MM.1S (cell line): ENCODE measurements around the gene AP1B1.

Experiments
- DNase-seq: peaks from one replicate; pipeline ENCODE4 v3.0.0-alpha.2; 2015
- H2AFZ ChIP-seq: fragments of 300-600 bp; sonication (generic); 2 replicates; pipeline ENCODE4 v1.6.0; 2016; ENCODE audit warnings: antibody characterized with exemption, low read length
- H3F3A ChIP-seq: fragments of 300-600 bp; sonication (generic); 2 replicates; pipeline ENCODE4 v1.6.1; 2016; ENCODE audit warnings: mild to moderate bottlenecking, antibody characterized with exemption, low read length, moderate library complexity, mixed read lengths; ENCODE audit not compliant: insufficient read depth
- H3K27ac ChIP-seq: fragments of 300-600 bp; sonication (generic); 2 replicates; pipeline ENCODE4 v1.5.1; 2016; ENCODE audit warnings: mild to moderate bottlenecking, low read length
- H3K27me3 ChIP-seq: fragments of 300-600 bp; sonication (generic); replicated peaks from 2 replicates; pipeline ENCODE4 v1.6.0; 2016; ENCODE audit warnings: low read length; ENCODE audit not compliant: insufficient read depth
- H3K36me3 ChIP-seq: fragments of 300-600 bp; sonication (generic); replicated peaks from 2 replicates; pipeline ENCODE4 v1.6.1; 2016; ENCODE audit warnings: mild to moderate bottlenecking, low read length, mixed read lengths; ENCODE audit not compliant: insufficient read depth
- H3K4me1 ChIP-seq: fragments of 300-600 bp; sonication (generic); 2 replicates; pipeline ENCODE4 v1.6.1; 2016; ENCODE audit warnings: low read length, mixed read lengths
- H3K4me2 ChIP-seq: fragments of 300-600 bp; sonication (generic); 2 replicates; pipeline ENCODE4 v1.6.0; 2016; ENCODE audit warnings: low read depth, low read length
- H3K4me3 ChIP-seq: fragments of 300-600 bp; sonication (generic); 2 replicates; pipeline ENCODE4 v1.5.1; 2016; ENCODE audit warnings: low read length, mixed read lengths
- H3K79me2 ChIP-seq: fragments of 300-600 bp; sonication (generic); 2 replicates; pipeline ENCODE4 v1.6.1; 2016; ENCODE audit warnings: mixed run types, low read length, mixed read lengths
- H3K9ac ChIP-seq: fragments of 300-600 bp; sonication (generic); 2 replicates; pipeline ENCODE4 v1.6.1; 2016; ENCODE audit warnings: low read length, mixed read lengths
- H3K9me2 ChIP-seq: fragments of 300-600 bp; sonication (generic); replicated peaks from 2 replicates; pipeline ENCODE4 v1.6.1; 2016; ENCODE audit warnings: mild to moderate bottlenecking, low read length, mixed read lengths; ENCODE audit not compliant: insufficient read depth
- H3K9me3 ChIP-seq: fragments of 300-600 bp; sonication (generic); replicated peaks from 2 replicates; pipeline ENCODE4 v1.6.1; 2016; ENCODE audit warnings: mild to moderate bottlenecking, low read length, mixed read lengths; ENCODE audit not compliant: insufficient read depth
- H4K20me1 ChIP-seq: fragments of 300-600 bp; sonication (generic); 2 replicates; pipeline ENCODE4 v1.6.1; 2016; ENCODE audit warnings: mild to moderate bottlenecking, low read length, moderate library complexity, mixed read lengths; ENCODE audit not compliant: insufficient read depth
- EZH2 ChIP-seq: fragments of 300-600 bp; sonication (generic); optimal IDR thresholded peaks from 2 replicates; pipeline ENCODE3; 2017; ENCODE audit warnings: low read depth, mild to moderate bottlenecking, antibody characterized with exemption, low read length, mixed read lengths
- EZH2phosphoT487 ChIP-seq: fragments of 300-600 bp; sonication (generic); IDR thresholded peaks from 2 replicates; pipeline ENCODE4 v1.6.1; 2018; ENCODE audit warnings: antibody characterized with exemption, low read length
- TF ChIP-seq, protein P1 (sequence below): fragments of 300-600 bp; sonication (generic); IDR thresholded peaks from 2 replicates; pipeline ENCODE4 v1.5.1; 2016; ENCODE audit warnings: antibody characterized with exemption, low read length, mixed read lengths

Gene AP1B1

DNA sequence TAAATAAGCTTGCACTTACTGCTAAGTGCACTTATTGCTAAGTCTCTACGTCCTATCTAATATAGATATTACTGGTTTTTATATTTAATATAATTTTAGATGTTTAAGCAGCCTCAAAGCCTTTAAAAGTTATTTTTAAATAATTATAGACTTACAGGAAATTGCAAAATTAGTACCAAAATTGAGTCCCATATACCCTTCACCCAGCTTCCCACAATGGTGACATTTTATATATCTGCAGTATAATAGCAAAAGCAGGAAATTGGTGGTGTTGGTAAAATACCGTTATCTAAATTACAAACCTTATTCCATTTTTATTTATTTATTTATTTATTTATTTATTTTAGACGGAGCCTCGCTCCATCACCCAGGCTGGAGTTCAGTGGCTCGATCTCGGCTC, 1.9 kb upstream of the AP1B1 start:
- Histone ChIP-seq H2AFZ (no peak overlapping the region), H3F3A (peaks cover 19% of the 10 kb centered on the region), H3K36me3 (no peaks in the 10 kb centered on the region), H3K27ac (no peak overlapping the region), H3K4me2 (no peak overlapping the region), H3K4me1 (peaks cover 19% of the 10 kb centered on the region), H3K9me2 (no peaks in the 10 kb centered on the region), H4K20me1 (no peaks in the 10 kb centered on the region), H3K27me3 (no peaks in the 10 kb centered on the region), H3K4me3 (no peak overlapping the region), H3K9ac (no peak overlapping the region), H3K9me3 (no peaks in the 10 kb centered on the region), H3K79me2 (peaks cover 32% of the 10 kb centered on the region)
- TF ChIP-seq EZH2phosphoT487 (no peak), EZH2 (no peak)
- TF ChIP-seq, protein P1, sequence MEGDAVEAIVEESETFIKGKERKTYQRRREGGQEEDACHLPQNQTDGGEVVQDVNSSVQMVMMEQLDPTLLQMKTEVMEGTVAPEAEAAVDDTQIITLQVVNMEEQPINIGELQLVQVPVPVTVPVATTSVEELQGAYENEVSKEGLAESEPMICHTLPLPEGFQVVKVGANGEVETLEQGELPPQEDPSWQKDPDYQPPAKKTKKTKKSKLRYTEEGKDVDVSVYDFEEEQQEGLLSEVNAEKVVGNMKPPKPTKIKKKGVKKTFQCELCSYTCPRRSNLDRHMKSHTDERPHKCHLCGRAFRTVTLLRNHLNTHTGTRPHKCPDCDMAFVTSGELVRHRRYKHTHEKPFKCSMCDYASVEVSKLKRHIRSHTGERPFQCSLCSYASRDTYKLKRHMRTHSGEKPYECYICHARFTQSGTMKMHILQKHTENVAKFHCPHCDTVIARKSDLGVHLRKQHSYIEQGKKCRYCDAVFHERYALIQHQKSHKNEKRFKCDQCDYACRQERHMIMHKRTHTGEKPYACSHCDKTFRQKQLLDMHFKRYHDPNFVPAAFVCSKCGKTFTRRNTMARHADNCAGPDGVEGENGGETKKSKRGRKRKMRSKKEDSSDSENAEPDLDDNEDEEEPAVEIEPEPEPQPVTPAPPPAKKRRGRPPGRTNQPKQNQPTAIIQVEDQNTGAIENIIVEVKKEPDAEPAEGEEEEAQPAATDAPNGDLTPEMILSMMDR = no peak
- DNase-seq = no peak

DNA sequence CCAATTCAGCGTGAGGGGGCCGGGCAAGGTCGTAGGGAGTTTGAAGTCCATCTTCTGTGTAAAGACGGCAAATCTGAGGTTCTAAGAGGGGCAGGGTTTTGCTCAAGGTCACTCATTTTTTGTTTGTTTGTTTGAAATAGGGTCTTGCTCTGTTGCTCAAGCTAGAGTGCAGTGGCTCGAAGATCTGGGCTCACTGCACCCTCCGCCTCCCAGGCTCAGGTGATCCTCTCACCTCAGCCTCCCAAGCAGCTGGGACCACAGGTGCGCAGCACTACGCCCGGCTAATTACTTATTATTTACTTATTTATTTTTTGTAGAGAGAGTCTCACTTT, 355 bp upstream of the AP1B1 start:
- no peak for TF ChIP-seq EZH2
- TF ChIP-seq EZH2phosphoT487 = no peak
- TF ChIP-seq, protein P1 = no peak
- Histone ChIP-seq H3F3A (peaks cover 19% of the 10 kb centered on the region), H2AFZ (peak overlapping the region; percentile 99), H3K4me3 (peak overlapping the region; percentile 92), H3K9ac (peak overlapping the region; percentile 93; the same call in 1 of the 2 replicates), H3K9me2 (no peaks in the 10 kb centered on the region), H4K20me1 (0 out of 2 replicates have a peak, but pooled peaks cover 3% of the 10 kb centered on the region), H3K27ac (no peak overlapping the region; the same call in 1 of the 2 replicates), H3K36me3 (no peaks in the 10 kb centered on the region), H3K4me1 (peaks cover 24% of the 10 kb centered on the region), H3K27me3 (no peaks in the 10 kb centered on the region), H3K9me3 (no peaks in the 10 kb centered on the region), H3K79me2 (peaks cover 48% of the 10 kb centered on the region), H3K4me2 (peak overlapping the region; percentile 65)
- no peak for DNase-seq

DNA sequence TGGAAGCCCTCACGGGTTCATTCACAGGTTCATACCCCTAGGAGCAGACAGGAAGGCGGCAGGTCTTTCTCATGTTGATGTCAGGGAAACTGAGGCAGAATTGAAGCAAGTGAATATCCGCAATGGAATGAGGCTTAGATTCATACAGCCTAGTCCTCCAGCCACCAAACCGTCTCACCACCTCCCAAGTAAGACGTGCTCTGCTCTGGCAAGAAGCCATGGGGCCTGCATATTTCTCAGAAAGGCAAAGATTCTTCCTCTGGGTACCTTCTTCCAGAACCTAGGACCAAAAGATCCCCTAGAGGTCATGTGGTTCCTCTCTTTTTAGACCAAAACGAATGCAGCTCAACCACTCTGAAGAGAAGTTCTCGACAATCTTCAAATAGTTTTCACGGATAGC, 1.7 kb downstream of the AP1B1 start:
- H3K9ac ChIP-seq = no peak overlapping the region
- DNase-seq = no peak
- H3K9me2 ChIP-seq = no peaks in the 10 kb centered on the region
- no peaks in the 10 kb centered on the region for H3K36me3 ChIP-seq
- 0 out of 2 replicates have a peak, but pooled peaks cover 3% of the 10 kb centered on the region for H4K20me1 ChIP-seq
- H2AFZ ChIP-seq = no peak overlapping the region
- peaks cover 68% of the 10 kb centered on the region for H3K79me2 ChIP-seq
- no peaks in the 10 kb centered on the region for H3K27me3 ChIP-seq
- peak overlapping the region; percentile 63; the same call in 1 of the 2 replicates for H3K27ac ChIP-seq
- H3F3A ChIP-seq = peaks cover 19% of the 10 kb centered on the region
- H3K4me3 ChIP-seq = peak overlapping the region; percentile 13; the same call in 1 of the 2 replicates
- H3K4me2 ChIP-seq = peak overlapping the region; percentile 65
- no peaks in the 10 kb centered on the region for H3K9me3 ChIP-seq
- TF ChIP-seq EZH2 (no peak), EZH2phosphoT487 (no peak)
- TF ChIP-seq, protein P1 = no peak
- peaks cover 24% of the 10 kb centered on the region for H3K4me1 ChIP-seq
